GM19099 (cell line): ENCODE data around the gene GPR176.

Source experiments
- POLR2A ChIP-seq: IDR thresholded peaks from 3 replicates; pipeline ENCODE4 v1.6.1; 2011; ENCODE audit warnings: low read depth; ENCODE audit not compliant: insufficient read length; ENCODE audit errors: extremely low read depth

Gene GPR176

GRCh38 chr15:39783244-39783820 is 136.7 kb downstream of the GPR176 start:
- TF ChIP-seq POLR2A = no peak

- TF ChIP-seq POLR2A = peak; percentile 92
Observed at GRCh38 chr15:39782441-39783138, 137.5 kb downstream of the GPR176 start, which contains the start of gene FSIP1. Gene FSIP1 (minus strand): TSS chr15:39782841. CDS start chr15:39776524, 6,317 bp downstream.

GRCh38 chr15:39781967-39782302 is 138.1 kb downstream of the GPR176 start:
- no peak for TF ChIP-seq POLR2A

GRCh38 chr15:39781147-39781966 is 138.7 kb downstream of the GPR176 start:
- no peak for TF ChIP-seq POLR2A

- no peak for TF ChIP-seq POLR2A
Observed at GRCh38 chr15:39778021-39778420, 142.0 kb downstream of the GPR176 start.

GRCh38 chr15:39777496-39777895 is 142.6 kb downstream of the GPR176 start:
- no peak for TF ChIP-seq POLR2A

GRCh38 chr15:39776068-39776467 is 144.0 kb downstream of the GPR176 start:
- TF ChIP-seq POLR2A = no peak

GRCh38 chr15:39774688-39775267 is 145.3 kb downstream of the GPR176 start:
- TF ChIP-seq POLR2A = no peak

GRCh38 chr15:39770748-39771689 is 149.0 kb downstream of the GPR176 start:
- TF ChIP-seq POLR2A = no peak

- no peak for TF ChIP-seq POLR2A
Observed at GRCh38 chr15:39767921-39768320, 152.1 kb downstream of the GPR176 start.

GRCh38 chr15:39761006-39761405 is 159.1 kb downstream of the GPR176 start:
- no peak for TF ChIP-seq POLR2A

GRCh38 chr15:39756806-39757522 is 163.1 kb downstream of the GPR176 start:
- TF ChIP-seq POLR2A = no peak

- TF ChIP-seq POLR2A = no peak
Observed at GRCh38 chr15:39752991-39753390, 167.1 kb downstream of the GPR176 start.

GRCh38 chr15:39752246-39752645 is 167.8 kb downstream of the GPR176 start:
- no peak for TF ChIP-seq POLR2A
